ENCODE measurements around the gene FOSL1.

FOSL1 gene

GRCh38 chr11:65942531-65942930 is 42.3 kb upstream of the FOSL1 start:
- Histone ChIP-seq H3K4me2 (peak overlapping the region in 3 of 11 experiments; percentile 78 to 88 (median 83); a peak in 6 of 22 replicates), H4K20me1 (no peaks in the 10 kb centered on the region), H3K9me3 (replicated peaks in 1 of 11) (no peaks in the 10 kb centered on the region), H3K27me3 (no peaks in the 10 kb centered on the region), H3K9ac (no peak overlapping the region), H3K4me3 (no peak overlapping the region), H3K36me3 (no peaks in the 10 kb centered on the region), H3K27ac (peak overlapping the region in 3 of 11 experiments; percentile 66 to 76 (median 72); a peak in 3 of 22 replicates), H3K4me1 (peaks cover 7 to 52% (median 21%) of the 10 kb centered on the region in 10 experiments; a peak in 19 of 20 replicates)
- TF ChIP-seq Cebpa-rat (IDR thresholded peaks at IDR 0.05) = no peak

GRCh38 chr11:65941720-65942310 is 41.6 kb upstream of the FOSL1 start:
- H3K27me3 ChIP-seq = no peaks in the 10 kb centered on the region
- H3K27ac ChIP-seq = peak overlapping the region in 6 of 11 experiments; percentile 22 to 76 (median 69); a peak in 10 of 22 replicates
- peak overlapping the region in 4 of 11 experiments; percentile 13 to 61 (median 48); a peak in 6 of 22 replicates for H3K9ac ChIP-seq
- H3K36me3 ChIP-seq = no peaks in the 10 kb centered on the region
- peaks cover 7 to 52% (median 21%) of the 10 kb centered on the region in 10 experiments; a peak in 19 of 20 replicates for H3K4me1 ChIP-seq
- H3K4me3 ChIP-seq = no peak overlapping the region; a peak in 1 of 20 replicates
- H3K4me2 ChIP-seq = peak overlapping the region in 6 of 11 experiments; percentile 8 to 88 (median 73); a peak in 11 of 22 replicates
- H3K9me3 ChIP-seq (replicated peaks in 1 of 11) = no peaks in the 10 kb centered on the region
- no peak for TF ChIP-seq Cebpa-rat (IDR thresholded peaks at IDR 0.05)
- H4K20me1 ChIP-seq = no peaks in the 10 kb centered on the region

GRCh38 chr11:65937766-65938165 is 37.6 kb upstream of the FOSL1 start:
- no peaks in the 10 kb centered on the region for H3K36me3 ChIP-seq
- no peak overlapping the region for H3K27ac ChIP-seq
- H3K27me3 ChIP-seq = no peaks in the 10 kb centered on the region
- no peaks in the 10 kb centered on the region for H4K20me1 ChIP-seq
- H3K9me3 ChIP-seq (replicated peaks in 1 of 11) = no peaks in the 10 kb centered on the region
- H3K4me2 ChIP-seq = 0 out of 22 replicates have a peak overlapping the region, but pooled peaks of 1 of the 11 experiments have one; percentile 29
- no peak for TF ChIP-seq Cebpa-rat (IDR thresholded peaks at IDR 0.05)
- no peak overlapping the region for H3K4me3 ChIP-seq
- H3K9ac ChIP-seq = no peak overlapping the region
- H3K4me1 ChIP-seq = peaks cover 7 to 46% (median 21%) of the 10 kb centered on the region in 10 experiments; a peak in 19 of 20 replicates

GRCh38 chr11:65934014-65934413 is 33.8 kb upstream of the FOSL1 start:
- H3K4me2 ChIP-seq = no peak overlapping the region
- no peaks in the 10 kb centered on the region for H3K36me3 ChIP-seq
- H3K4me1 ChIP-seq = peaks cover 10 to 30% (median 24%) of the 10 kb centered on the region in 10 experiments
- no peaks in the 10 kb centered on the region for H3K27me3 ChIP-seq
- H4K20me1 ChIP-seq = no peaks in the 10 kb centered on the region
- no peak for TF ChIP-seq Cebpa-rat (IDR thresholded peaks at IDR 0.05)
- H3K27ac ChIP-seq = no peak overlapping the region
- H3K4me3 ChIP-seq = no peak overlapping the region
- no peak overlapping the region for H3K9ac ChIP-seq
- H3K9me3 ChIP-seq (replicated peaks in 1 of 11) = no peaks in the 10 kb centered on the region

- no peaks in the 10 kb centered on the region for H4K20me1 ChIP-seq
- no peak overlapping the region for H3K27ac ChIP-seq
- H3K36me3 ChIP-seq = no peaks in the 10 kb centered on the region
- H3K9ac ChIP-seq = no peak overlapping the region
- no peak overlapping the region for H3K4me3 ChIP-seq
- peak overlapping the region in 5 of 11 experiments; percentile 25 to 56 (median 47); a peak in 6 of 22 replicates for H3K4me2 ChIP-seq
- TF ChIP-seq Cebpa-rat (IDR thresholded peaks at IDR 0.05) = no peak
- H3K4me1 ChIP-seq = peaks cover 14 to 39% (median 34%) of the 10 kb centered on the region in 10 experiments
- H3K27me3 ChIP-seq = no peaks in the 10 kb centered on the region
- no peaks in the 10 kb centered on the region for H3K9me3 ChIP-seq (replicated peaks in 1 of 11)
These were observed 32.4 kb upstream of the FOSL1 start for GRCh38 chr11:65932558-65932919.

GRCh38 chr11:65931773-65932557 is 31.8 kb upstream of the FOSL1 start:
- Histone ChIP-seq H3K9me3 (replicated peaks in 1 of 11) (no peaks in the 10 kb centered on the region), H3K4me2 (peak overlapping the region in 9 of 11 experiments; percentile 10 to 63 (median 45); a peak in 15 of 22 replicates), H3K4me3 (no peak overlapping the region), H4K20me1 (no peaks in the 10 kb centered on the region), H3K36me3 (no peaks in the 10 kb centered on the region), H3K27ac (peak overlapping the region in 4 of 11 experiments; percentile 4 to 44 (median 33); a peak in 4 of 22 replicates), H3K4me1 (peaks cover 20 to 45% (median 39%) of the 10 kb centered on the region in 10 experiments), H3K27me3 (no peaks in the 10 kb centered on the region), H3K9ac (no peak overlapping the region)
- no peak for TF ChIP-seq Cebpa-rat (IDR thresholded peaks at IDR 0.05)

GRCh38 chr11:65928667-65929066 is 28.5 kb upstream of the FOSL1 start:
- H3K9me3 ChIP-seq (replicated peaks in 1 of 11) = no peaks in the 10 kb centered on the region
- TF ChIP-seq Cebpa-rat (IDR thresholded peaks at IDR 0.05) = no peak
- H3K9ac ChIP-seq = peak overlapping the region; percentile 56 to 81 (median 75)
- peak overlapping the region; percentile 62 to 91 (median 84); a peak in 21 of 22 replicates for H3K27ac ChIP-seq
- H3K4me2 ChIP-seq = peak overlapping the region; percentile 80 to 98 (median 87)
- peaks cover 23 to 50% (median 43%) of the 10 kb centered on the region in 10 experiments for H3K4me1 ChIP-seq
- peaks cover 0 to 6% (median under 1%) of the 10 kb centered on the region in 11 experiments; a peak in 7 of 22 replicates for H3K36me3 ChIP-seq
- peak overlapping the region; percentile 34 to 59 (median 43); a peak in 13 of 20 replicates for H3K4me3 ChIP-seq
- no peaks in the 10 kb centered on the region for H3K27me3 ChIP-seq
- no peaks in the 10 kb centered on the region for H4K20me1 ChIP-seq

GRCh38 chr11:65927904-65928397 is 27.8 kb upstream of the FOSL1 start:
- H3K36me3 ChIP-seq = peaks cover 3 to 13% (median 8%) of the 10 kb centered on the region in 11 experiments; a peak in 21 of 22 replicates
- TF ChIP-seq Cebpa-rat (IDR thresholded peaks at IDR 0.05) = no peak
- H3K27ac ChIP-seq = peak overlapping the region; percentile 62 to 91 (median 84); a peak in 21 of 22 replicates
- H3K9me3 ChIP-seq (replicated peaks in 1 of 11) = no peaks in the 10 kb centered on the region
- H3K4me3 ChIP-seq = peak overlapping the region; percentile 34 to 59 (median 43); a peak in 18 of 20 replicates
- H3K27me3 ChIP-seq = no peaks in the 10 kb centered on the region
- H3K9ac ChIP-seq = peak overlapping the region; percentile 56 to 81 (median 75)
- H4K20me1 ChIP-seq = no peaks in the 10 kb centered on the region
- peaks cover 23 to 50% (median 43%) of the 10 kb centered on the region in 10 experiments for H3K4me1 ChIP-seq
- H3K4me2 ChIP-seq = peak overlapping the region; percentile 80 to 98 (median 87)

- no peak for TF ChIP-seq Cebpa-rat (IDR thresholded peaks at IDR 0.05)
- Histone ChIP-seq H4K20me1 (peaks cover 0 to 5% (median 2%) of the 10 kb centered on the region in 11 experiments; a peak in 8 of 22 replicates), H3K9me3 (replicated peaks in 1 of 11) (no peaks in the 10 kb centered on the region), H3K36me3 (peaks cover 15 to 38% (median 24%) of the 10 kb centered on the region in 11 experiments), H3K9ac (peak overlapping the region in 1 of 11 experiments; percentile 42; a peak in 1 of 22 replicates), H3K4me2 (no peak overlapping the region), H3K4me3 (no peak overlapping the region), H3K27ac (no peak overlapping the region), H3K27me3 (no peaks in the 10 kb centered on the region), H3K4me1 (peaks cover 32 to 44% (median 36%) of the 10 kb centered on the region in 10 experiments)
These were observed 25.2 kb upstream of the FOSL1 start for GRCh38 chr11:65925397-65925796.

All from BLaER1 treated with 17β-estradiol and CSF1 and Interleukin-3, amounts not matched to agents 10 nM and 100 nM (cell line).